Loucy (cell line): ENCODE data around the gene LSM3.

ENCODE experiments used
- EZH2phosphoT487 ChIP-seq: fragments of 200-600 bp; IDR thresholded peaks from 2 replicates; pipeline ENCODE4 v1.6.1; 2018; ENCODE audit warnings: antibody characterized with exemption, mild to moderate bottlenecking, moderate library complexity, borderline replicate concordance
- TF ChIP-seq, protein P1 (sequence below): fragments of 200-600 bp; sonication (generic); conservative IDR thresholded peaks from 2 replicates; pipeline ENCODE4 v1.5.1; 2014; ENCODE audit warnings: mild to moderate bottlenecking, antibody characterized with exemption, low read length

DNA sequence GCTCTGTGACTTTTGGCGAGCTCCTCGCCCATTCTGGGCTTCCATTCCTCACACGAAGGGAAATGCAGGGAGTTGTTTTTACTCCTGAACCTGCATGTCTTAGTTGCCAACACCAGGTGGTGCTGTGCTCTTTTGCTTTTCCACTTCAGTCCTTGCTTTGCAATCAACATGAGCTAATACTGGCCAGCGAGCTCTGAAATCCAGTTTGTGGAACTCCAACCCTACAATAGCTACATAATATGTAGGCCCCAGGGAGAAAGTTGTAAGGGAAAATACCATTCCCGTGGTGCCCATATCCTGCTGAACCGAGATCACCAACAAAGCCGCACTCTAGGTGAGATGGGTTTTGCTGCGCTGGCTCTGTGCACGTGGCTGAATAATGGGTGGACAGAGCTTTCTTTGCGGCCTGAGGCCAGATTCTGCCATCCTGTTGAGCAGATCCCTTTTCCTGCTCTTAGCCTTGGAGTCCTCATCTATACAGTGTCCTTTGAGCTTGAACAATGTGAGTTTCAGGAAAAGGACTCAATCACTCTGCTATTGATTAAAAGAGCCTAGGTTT lies 25.0 kb downstream of the LSM3 start:
- TF ChIP-seq, protein P1, sequence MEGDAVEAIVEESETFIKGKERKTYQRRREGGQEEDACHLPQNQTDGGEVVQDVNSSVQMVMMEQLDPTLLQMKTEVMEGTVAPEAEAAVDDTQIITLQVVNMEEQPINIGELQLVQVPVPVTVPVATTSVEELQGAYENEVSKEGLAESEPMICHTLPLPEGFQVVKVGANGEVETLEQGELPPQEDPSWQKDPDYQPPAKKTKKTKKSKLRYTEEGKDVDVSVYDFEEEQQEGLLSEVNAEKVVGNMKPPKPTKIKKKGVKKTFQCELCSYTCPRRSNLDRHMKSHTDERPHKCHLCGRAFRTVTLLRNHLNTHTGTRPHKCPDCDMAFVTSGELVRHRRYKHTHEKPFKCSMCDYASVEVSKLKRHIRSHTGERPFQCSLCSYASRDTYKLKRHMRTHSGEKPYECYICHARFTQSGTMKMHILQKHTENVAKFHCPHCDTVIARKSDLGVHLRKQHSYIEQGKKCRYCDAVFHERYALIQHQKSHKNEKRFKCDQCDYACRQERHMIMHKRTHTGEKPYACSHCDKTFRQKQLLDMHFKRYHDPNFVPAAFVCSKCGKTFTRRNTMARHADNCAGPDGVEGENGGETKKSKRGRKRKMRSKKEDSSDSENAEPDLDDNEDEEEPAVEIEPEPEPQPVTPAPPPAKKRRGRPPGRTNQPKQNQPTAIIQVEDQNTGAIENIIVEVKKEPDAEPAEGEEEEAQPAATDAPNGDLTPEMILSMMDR = peak; percentile 80
- no peak for TF ChIP-seq EZH2phosphoT487
